Measurements from ENCODE around the gene CCDC112.
"Not testable (repeated sequence)": the region's sequence is repeated elsewhere in the genome, so short reads cannot be mapped to it uniquely, and the experiment has no call there.

The CCDC112 gene

DNA sequence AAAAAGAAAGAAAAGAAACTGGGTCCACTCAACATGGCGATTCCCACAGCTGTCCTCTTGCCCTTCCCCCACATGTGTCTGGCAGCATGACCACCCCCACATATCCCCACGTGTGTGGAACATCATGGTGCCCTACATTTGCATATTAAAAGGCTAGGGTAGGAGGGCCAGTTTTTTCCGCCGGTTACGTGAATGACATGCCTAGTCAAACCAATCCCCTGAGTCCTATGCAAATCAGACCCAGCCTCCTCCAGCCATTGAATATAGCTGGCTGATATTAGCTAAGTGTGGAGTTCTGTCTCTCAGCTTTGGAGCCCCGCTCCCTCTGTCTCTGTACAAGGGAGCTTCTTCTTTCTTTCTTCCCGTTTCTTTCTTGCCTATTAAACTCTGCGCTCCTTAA, 33.0 kb upstream of the CCDC112 start:
- Histone ChIP-seq H3K79me1 (replicated peaks; ENCODE audit: low read length, poor library complexity, severe bottlenecking) (no peaks in the 10 kb centered on the region), H2AK5ac (ENCODE audit: low read length, severe bottlenecking) (no peak overlapping the region), H2BK120ac (ENCODE audit: low read depth, low read length) (no peak overlapping the region), H2AFZ (ENCODE audit: low read depth, low read length) (no peak overlapping the region), H4K8ac (ENCODE audit: low read length) (no peak overlapping the region), H3K4me1 (ENCODE audit: control insufficient read depth, insufficient read depth, low read depth, low read length) (peaks cover 1% of the 10 kb centered on the region), H3K36me3 (ENCODE audit: control insufficient read depth in 1 of 2, insufficient read depth in 2 of 2, low read depth in 1 of 2, low read length in 2 of 2) (no peaks in the 10 kb centered on the region), H3K18ac (ENCODE audit: low read depth in 1 of 2, low read length in 2 of 2) (no peak overlapping the region), H3K27ac (ENCODE audit: low read length, poor library complexity, severe bottlenecking) (no peak overlapping the region), H3K4me3 (ENCODE audit: insufficient read depth in 1 of 2, low read depth in 1 of 2, low read length in 2 of 2) (no peak overlapping the region), H2BK15ac (ENCODE audit: low read depth, poor library complexity, severe bottlenecking) (no peak overlapping the region), H2BK5ac (ENCODE audit: low read depth, low read length, poor library complexity, severe bottlenecking) (no peak overlapping the region), H3K27me3 (ENCODE audit: control insufficient read depth in 1 of 2, insufficient read depth in 1 of 2, low read length in 2 of 2) (no peaks in the 10 kb centered on the region), H3K4ac (ENCODE audit: low read depth in 1 of 2, low read length in 2 of 2) (no peak overlapping the region), H3K9me3 (ENCODE audit: control insufficient read depth, low read length) (no peaks in the 10 kb centered on the region), H3K14ac (ENCODE audit: low read length in 2 of 2) (no peak overlapping the region), H3K23ac (ENCODE audit: low read length in 2 of 2) (no peak overlapping the region), H4K91ac (ENCODE audit: low read length) (no peak overlapping the region), H3K4me2 (ENCODE audit: low read length, poor library complexity, severe bottlenecking) (no peak overlapping the region), H3K9ac (ENCODE audit: low read length) (no peak overlapping the region), H2BK12ac (ENCODE audit: low read length in 2 of 2) (no peak overlapping the region)
- DNase-seq = no peak
- 63% methylated on average over 4 of the region's 8 CpGs for WGBS

DNA sequence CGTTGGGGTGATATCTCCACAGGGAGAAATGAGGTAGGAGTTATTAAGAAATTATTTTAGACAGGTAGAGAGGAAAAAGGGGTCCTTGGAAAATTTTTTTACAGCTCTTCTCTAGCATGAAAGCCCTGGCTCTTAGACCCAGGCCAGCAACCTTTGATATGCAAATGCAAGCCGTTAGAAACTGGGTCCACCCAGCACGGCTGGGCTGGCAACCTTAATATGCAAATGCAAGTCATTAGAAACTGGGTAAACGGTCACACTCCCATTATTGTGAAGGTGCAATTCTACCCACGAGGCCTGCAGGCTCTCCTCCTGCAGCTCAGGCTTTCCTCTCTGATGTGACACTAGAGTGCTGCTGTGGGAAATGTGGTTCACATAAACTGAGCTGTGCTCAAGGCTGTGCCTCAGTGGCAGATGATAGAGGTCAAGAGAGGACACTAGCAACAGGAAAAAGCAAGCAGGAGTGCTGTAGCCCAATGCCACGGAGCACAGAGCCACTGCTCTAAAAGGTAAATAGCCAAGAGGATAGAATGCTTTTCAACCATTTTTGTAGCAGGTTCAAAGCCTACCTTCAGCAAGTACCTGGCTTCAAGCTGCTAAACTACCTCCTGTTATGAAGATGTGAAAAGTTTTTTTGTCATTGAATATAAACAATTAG, 32.3 kb upstream of the CCDC112 start:
- not testable (repeated sequence) for H2BK5ac ChIP-seq (ENCODE audit: low read depth, low read length, poor library complexity, severe bottlenecking); H2BK120ac ChIP-seq (ENCODE audit: low read depth, low read length); DNase-seq; H2BK12ac ChIP-seq (ENCODE audit: low read length in 2 of 2); H3K4me1 ChIP-seq (ENCODE audit: control insufficient read depth, insufficient read depth, low read depth, low read length); H2BK15ac ChIP-seq (ENCODE audit: low read depth, poor library complexity, severe bottlenecking); H2AFZ ChIP-seq (ENCODE audit: low read depth, low read length); H3K14ac ChIP-seq (ENCODE audit: low read length in 2 of 2); H3K4ac ChIP-seq (ENCODE audit: low read depth in 1 of 2, low read length in 2 of 2); H4K91ac ChIP-seq (ENCODE audit: low read length); H3K4me2 ChIP-seq (ENCODE audit: low read length, poor library complexity, severe bottlenecking); H3K79me1 ChIP-seq (replicated peaks; ENCODE audit: low read length, poor library complexity, severe bottlenecking); H3K23ac ChIP-seq (ENCODE audit: low read length in 2 of 2); H3K4me3 ChIP-seq (ENCODE audit: insufficient read depth in 1 of 2, low read depth in 1 of 2, low read length in 2 of 2); H3K27me3 ChIP-seq (ENCODE audit: control insufficient read depth in 1 of 2, insufficient read depth in 1 of 2, low read length in 2 of 2); H2AK5ac ChIP-seq (ENCODE audit: low read length, severe bottlenecking); H4K8ac ChIP-seq (ENCODE audit: low read length); H3K18ac ChIP-seq (ENCODE audit: low read depth in 1 of 2, low read length in 2 of 2); H3K36me3 ChIP-seq (ENCODE audit: control insufficient read depth in 1 of 2, insufficient read depth in 2 of 2, low read depth in 1 of 2, low read length in 2 of 2); H3K27ac ChIP-seq (ENCODE audit: low read length, poor library complexity, severe bottlenecking); H3K9ac ChIP-seq (ENCODE audit: low read length); H3K9me3 ChIP-seq (ENCODE audit: control insufficient read depth, low read length)
- WGBS = 24% methylated on average over 6 of the region's 6 CpGs

DNA sequence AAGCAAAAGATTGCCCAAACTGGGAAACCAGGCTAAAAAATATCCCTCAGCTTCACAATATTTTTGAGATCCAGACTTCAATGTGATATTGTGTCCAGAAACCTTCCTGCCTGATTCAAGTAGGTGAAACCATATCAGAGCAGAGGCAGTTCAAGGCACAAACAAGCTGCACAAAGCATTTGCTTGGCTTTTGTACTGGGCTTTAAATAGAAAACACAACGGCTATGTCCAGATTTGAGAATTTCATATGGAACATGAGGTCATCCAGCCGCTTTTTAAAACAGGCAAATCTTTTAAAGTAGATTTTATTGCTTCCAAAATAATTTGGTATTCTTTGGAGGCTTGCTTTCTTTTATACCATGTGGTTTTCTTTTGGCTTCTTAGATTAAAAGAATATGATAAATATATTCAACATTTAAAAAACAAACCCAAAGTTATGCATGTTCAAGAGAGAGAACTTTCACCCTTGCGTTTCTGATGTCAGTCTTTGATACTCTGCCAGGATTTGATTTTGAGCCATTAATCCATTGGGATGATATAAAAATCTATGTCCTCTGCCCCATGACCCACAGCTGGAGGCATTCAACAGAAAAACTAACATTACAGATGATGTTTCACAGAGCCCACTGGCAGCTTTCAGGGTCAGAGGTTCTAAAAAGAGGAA, 29.0 kb upstream of the CCDC112 start:
- no peak for DNase-seq
- Histone ChIP-seq H3K4ac (ENCODE audit: low read depth in 1 of 2, low read length in 2 of 2) (no peak overlapping the region), H3K23ac (ENCODE audit: low read length in 2 of 2) (no peak overlapping the region), H2BK5ac (ENCODE audit: low read depth, low read length, poor library complexity, severe bottlenecking) (no peak overlapping the region), H3K9me3 (ENCODE audit: control insufficient read depth, low read length) (no peaks in the 10 kb centered on the region), H3K14ac (ENCODE audit: low read length in 2 of 2) (no peak overlapping the region), H2BK120ac (ENCODE audit: low read depth, low read length) (no peak overlapping the region), H3K27ac (ENCODE audit: low read length, poor library complexity, severe bottlenecking) (no peak overlapping the region), H3K4me3 (ENCODE audit: insufficient read depth in 1 of 2, low read depth in 1 of 2, low read length in 2 of 2) (no peak overlapping the region), H3K79me1 (replicated peaks; ENCODE audit: low read length, poor library complexity, severe bottlenecking) (no peaks in the 10 kb centered on the region), H3K9ac (ENCODE audit: low read length) (no peak overlapping the region), H2AK5ac (ENCODE audit: low read length, severe bottlenecking) (no peak overlapping the region), H3K4me2 (ENCODE audit: low read length, poor library complexity, severe bottlenecking) (no peak overlapping the region), H3K4me1 (ENCODE audit: control insufficient read depth, insufficient read depth, low read depth, low read length) (no peaks in the 10 kb centered on the region), H2BK15ac (ENCODE audit: low read depth, poor library complexity, severe bottlenecking) (no peak overlapping the region), H4K91ac (ENCODE audit: low read length) (no peak overlapping the region), H2AFZ (ENCODE audit: low read depth, low read length) (no peak overlapping the region), H2BK12ac (ENCODE audit: low read length in 2 of 2) (no peak overlapping the region), H3K36me3 (ENCODE audit: control insufficient read depth in 1 of 2, insufficient read depth in 2 of 2, low read depth in 1 of 2, low read length in 2 of 2) (no peaks in the 10 kb centered on the region), H3K18ac (ENCODE audit: low read depth in 1 of 2, low read length in 2 of 2) (no peak overlapping the region), H4K8ac (ENCODE audit: low read length) (no peak overlapping the region), H3K27me3 (ENCODE audit: control insufficient read depth in 1 of 2, insufficient read depth in 1 of 2, low read length in 2 of 2) (no peaks in the 10 kb centered on the region)
- 100% methylated on average over 3 of the region's 3 CpGs for WGBS

DNA sequence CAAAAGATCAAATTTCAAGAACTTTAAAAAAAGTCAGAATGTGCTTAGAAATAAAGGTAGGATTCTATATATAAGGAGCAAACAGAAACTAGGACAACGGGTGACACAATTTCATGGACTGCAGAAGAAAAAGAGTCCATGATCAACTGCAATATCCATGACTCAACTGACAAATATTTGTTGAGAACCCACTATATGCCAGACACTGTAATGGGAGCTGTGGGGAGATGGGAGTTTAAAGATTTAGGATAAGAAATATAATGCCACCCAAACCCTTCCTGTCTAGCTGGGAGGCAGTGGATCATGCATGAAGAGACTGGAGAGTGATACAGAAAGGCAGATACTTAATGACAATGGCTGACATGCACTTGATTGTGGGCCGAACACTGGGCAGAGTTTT, 27.6 kb upstream of the CCDC112 start:
- no peak overlapping the region for H2AK5ac ChIP-seq (ENCODE audit: low read length, severe bottlenecking)
- H4K91ac ChIP-seq (ENCODE audit: low read length) = no peak overlapping the region
- H2BK12ac ChIP-seq (ENCODE audit: low read length in 2 of 2) = no peak overlapping the region
- H3K4me1 ChIP-seq (ENCODE audit: control insufficient read depth, insufficient read depth, low read depth, low read length) = no peaks in the 10 kb centered on the region
- no peak overlapping the region for H3K4ac ChIP-seq (ENCODE audit: low read depth in 1 of 2, low read length in 2 of 2)
- H3K9ac ChIP-seq (ENCODE audit: low read length) = no peak overlapping the region
- no peak overlapping the region for H3K14ac ChIP-seq (ENCODE audit: low read length in 2 of 2)
- no peak overlapping the region for H3K4me2 ChIP-seq (ENCODE audit: low read length, poor library complexity, severe bottlenecking)
- H2AFZ ChIP-seq (ENCODE audit: low read depth, low read length) = no peak overlapping the region
- H2BK5ac ChIP-seq (ENCODE audit: low read depth, low read length, poor library complexity, severe bottlenecking) = no peak overlapping the region
- no peak overlapping the region for H2BK120ac ChIP-seq (ENCODE audit: low read depth, low read length)
- no peak overlapping the region for H3K4me3 ChIP-seq (ENCODE audit: insufficient read depth in 1 of 2, low read depth in 1 of 2, low read length in 2 of 2)
- H3K79me1 ChIP-seq (replicated peaks; ENCODE audit: low read length, poor library complexity, severe bottlenecking) = no peaks in the 10 kb centered on the region
- DNase-seq = no peak
- 80% methylated on average over 1 of the region's 2 CpGs for WGBS
- H2BK15ac ChIP-seq (ENCODE audit: low read depth, poor library complexity, severe bottlenecking) = no peak overlapping the region
- no peak overlapping the region for H3K23ac ChIP-seq (ENCODE audit: low read length in 2 of 2)
- H3K27ac ChIP-seq (ENCODE audit: low read length, poor library complexity, severe bottlenecking) = no peak overlapping the region
- H3K9me3 ChIP-seq (ENCODE audit: control insufficient read depth, low read length) = no peaks in the 10 kb centered on the region
- no peak overlapping the region for H3K18ac ChIP-seq (ENCODE audit: low read depth in 1 of 2, low read length in 2 of 2)
- no peaks in the 10 kb centered on the region for H3K36me3 ChIP-seq (ENCODE audit: control insufficient read depth in 1 of 2, insufficient read depth in 2 of 2, low read depth in 1 of 2, low read length in 2 of 2)
- no peak overlapping the region for H4K8ac ChIP-seq (ENCODE audit: low read length)
- no peaks in the 10 kb centered on the region for H3K27me3 ChIP-seq (ENCODE audit: control insufficient read depth in 1 of 2, insufficient read depth in 1 of 2, low read length in 2 of 2)
